ENCODE measurements around the gene ICAM3. TPM values are rescaled to one million over a fixed set of nuclear protein-coding genes. Genes with fewer than 3 reads are reported as not detected.
"Not testable (repeated sequence)": the region's sequence is repeated elsewhere in the genome, so short reads cannot be mapped to it uniquely, and the experiment has no call there.

The ICAM3 gene
- total RNA-seq, 4 donors from 2014 or later = 5.5 to 20.6 (median 10.8) TPM

- H3K36me3 ChIP-seq = no peaks in the 10 kb centered on the region
- peak overlapping the region in 3 of 4 donors; percentile 28 to 85 (median 78) for H3K27ac ChIP-seq
- H3K27me3 ChIP-seq = no peaks in the 10 kb centered on the region
- TF ChIP-seq CTCF (IDR thresholded peaks at IDR 0.05) = no peak
- no peaks in the 10 kb centered on the region for H3K9me3 ChIP-seq
- DNase-seq = no peak
- H3K4me3 ChIP-seq = no peak overlapping the region
- no peaks in the 10 kb centered on the region for H3K4me1 ChIP-seq
Measured at GRCh38 chr19:10339977-10340376, 553 bp upstream of the ICAM3 start.

GRCh38 chr19:10338940-10339339 lies 484 bp downstream of the ICAM3 start:
- Histone ChIP-seq H3K4me3 (peak overlapping the region; percentile 22 to 53 (median 42)), H3K36me3 (no peaks in the 10 kb centered on the region), H3K4me1 (peaks cover 0 to 5% (median 0%) of the 10 kb centered on the region in 4 donors), H3K27ac (peak overlapping the region; percentile 22 to 85 (median 53)), H3K27me3 (no peaks in the 10 kb centered on the region), H3K9me3 (no peaks in the 10 kb centered on the region)
- DNase-seq = no peak
- no peak for TF ChIP-seq POLR2A (IDR thresholded peaks at IDR 0.05)
- TF ChIP-seq CTCF (IDR thresholded peaks at IDR 0.05) = no peak

DNA sequence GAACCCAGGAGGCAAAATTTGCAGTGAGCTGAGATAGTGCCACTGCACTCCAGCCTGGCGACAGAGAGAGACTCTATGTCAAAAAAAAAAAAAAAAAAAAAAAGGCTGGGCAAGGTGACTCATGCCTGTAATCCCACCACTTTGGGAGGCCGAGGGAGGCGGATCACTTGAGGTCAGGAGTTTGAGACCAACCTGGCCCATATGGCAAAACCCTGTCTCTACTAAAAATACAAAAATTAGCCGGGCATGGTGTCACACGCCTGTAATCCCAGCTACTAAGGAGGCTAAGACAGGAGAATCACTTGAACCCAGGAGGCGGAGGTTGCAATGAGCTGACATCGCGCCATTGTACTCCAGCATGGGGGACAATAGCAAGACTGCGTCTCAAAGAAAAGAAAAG lies 2.7 kb downstream of the ICAM3 start:
- H3K36me3 ChIP-seq, H3K4me3 ChIP-seq, DNase-seq, H3K27me3 ChIP-seq, H3K9me3 ChIP-seq, H3K4me1 ChIP-seq, H3K27ac ChIP-seq: not testable (repeated sequence)

DNA sequence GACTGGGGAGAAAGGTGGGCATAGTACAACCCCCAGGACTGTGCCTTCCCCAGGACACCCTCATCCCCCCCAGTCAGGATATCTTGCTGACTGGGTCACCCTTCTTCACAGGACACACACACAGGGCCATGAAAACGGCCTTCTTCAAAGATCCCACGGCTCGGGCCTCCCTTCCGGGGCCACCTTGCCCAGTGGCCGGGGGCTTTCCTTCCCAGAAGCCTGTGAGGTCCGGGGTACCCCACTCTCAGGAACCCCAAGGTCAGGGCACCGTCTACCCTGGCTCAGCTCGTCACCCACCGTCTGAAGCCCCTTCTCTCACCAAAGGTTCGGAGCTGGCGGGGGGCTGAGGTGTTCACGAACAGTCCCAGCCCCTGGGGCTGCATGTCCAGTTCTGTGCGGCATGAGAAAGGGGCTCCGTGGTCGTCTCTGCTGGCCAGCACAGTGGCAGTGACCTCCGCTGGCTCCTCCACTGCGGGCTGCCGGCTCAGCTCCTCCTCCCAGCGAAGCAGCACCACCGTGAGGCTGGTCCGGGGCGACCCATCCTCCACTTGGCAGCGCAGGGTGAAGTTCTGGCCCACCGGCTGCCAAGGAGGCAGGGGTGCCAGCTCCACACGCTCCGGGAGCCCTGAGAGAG lies 4.0 kb downstream of the ICAM3 start:
- Histone ChIP-seq H3K9me3 (no peaks in the 10 kb centered on the region), H3K27me3 (no peaks in the 10 kb centered on the region), H3K4me3 (peak overlapping the region in 2 of 4 donors; percentile 72 to 75), H3K4me1 (peaks cover 0 to 12% (median 8%) of the 10 kb centered on the region in 4 donors), H3K27ac (peak overlapping the region in 1 of 4 donors; percentile 88), H3K36me3 (peaks cover 0 to 1% (median 0%) of the 10 kb centered on the region in 3 donors)
- no peak for DNase-seq
- TF ChIP-seq CTCF (IDR thresholded peaks at IDR 0.05) = no peak
- TF ChIP-seq POLR2A (IDR thresholded peaks at IDR 0.05) = no peak

GRCh38 chr19:10334588-10335351 lies 4.7 kb downstream of the ICAM3 start:
- peaks cover 0 to 8% (median 0%) of the 10 kb centered on the region in 3 donors for H3K36me3 ChIP-seq
- DNase-seq = peak; percentile 61 to 98 (median 95)

More at GRCh38 chr19:10334588-10335351, 4.7 kb downstream of the ICAM3 start:
- H3K27me3 ChIP-seq = no peaks in the 10 kb centered on the region
- H3K4me1 ChIP-seq = peaks cover 0 to 12% (median 8%) of the 10 kb centered on the region in 4 donors
- peak overlapping the region; percentile 72 to 83 (median 78) for H3K4me3 ChIP-seq
- TF ChIP-seq CTCF (IDR thresholded peaks at IDR 0.05) (peak in 2 of 6 experiments; percentile 14 to 15), POLR2A (IDR thresholded peaks at IDR 0.05) (peak; percentile 49 to 57)
- no peaks in the 10 kb centered on the region for H3K9me3 ChIP-seq
- H3K27ac ChIP-seq = peak overlapping the region; percentile 85 to 97 (median 90)

Data from Peyer's patch (tissue), 4 donors.